Neural cell (in vitro differentiated cells): Measurements from ENCODE around the gene WWTR1. TPM values are rescaled to one million over a fixed set of nuclear protein-coding genes. Genes with fewer than 3 reads are reported as not detected.

Source experiments
- H2AFZ ChIP-seq: fragments of 200-600, 300-800 bp; sonication (generic), shearing (Covaris generic); 2 replicates; pipeline ENCODE4 v1.6.0; 2014; ENCODE audit warnings: low read depth, mild to moderate bottlenecking, antibody characterized with exemption, low read length, moderate library complexity
- H3F3A ChIP-seq: fragments of 200-600 bp; shearing (Covaris generic); 2 replicates; pipeline ENCODE4 v1.6.1; 2016; ENCODE audit warnings: mild to moderate bottlenecking, moderate library complexity, mixed read lengths, antibody characterized with exemption, low read length; ENCODE audit not compliant: insufficient read depth, poor library complexity, severe bottlenecking
- H3K27ac ChIP-seq: fragments of 200-600, 300-800 bp; sonication (generic), shearing (Covaris generic); 2 replicates; pipeline ENCODE4 v1.5.1; 2014; ENCODE audit warnings: mild to moderate bottlenecking, low read length, moderate library complexity
- H3K27me3 ChIP-seq: fragments of 300-800, 200-600 bp; sonication (generic), shearing (Covaris generic); 2 replicates; pipeline ENCODE4 v1.6.0; 2014; ENCODE audit warnings: mild to moderate bottlenecking, low read depth, low read length, moderate library complexity; ENCODE audit not compliant: insufficient read depth
- H3K36me3 ChIP-seq: fragments of 300-800, 200-600 bp; sonication (generic), shearing (Covaris generic); 2 replicates; pipeline ENCODE4 v1.5.1; 2014; ENCODE audit warnings: mild to moderate bottlenecking, antibody characterized with exemption, low read length, moderate library complexity; ENCODE audit not compliant: insufficient read depth
- H3K4me2 ChIP-seq: fragments of 300-800, 200-600 bp; sonication (generic), shearing (Covaris generic); 2 replicates; pipeline ENCODE4 v1.6.0; 2014; ENCODE audit warnings: mild to moderate bottlenecking, low read length
- H3K4me3 ChIP-seq: fragments of 300-800, 200-600 bp; sonication (generic), shearing (Covaris generic); 2 replicates; pipeline ENCODE4 v1.5.1; 2014; ENCODE audit warnings: mild to moderate bottlenecking, low read length, moderate library complexity
- H3K79me2 ChIP-seq: fragments of 200-600 bp; shearing (Covaris generic); replicated peaks from 2 replicates; pipeline ENCODE4 v1.6.0; 2014; ENCODE audit warnings: mild to moderate bottlenecking, low read length, moderate library complexity; ENCODE audit not compliant: insufficient read depth
- H3K9ac ChIP-seq: fragments of 300-800, 200-600 bp; sonication (generic), shearing (Covaris generic); 2 replicates; pipeline ENCODE4 v1.6.1; 2016; ENCODE audit warnings: mild to moderate bottlenecking, low read length, mixed read lengths
- H3K9me2 ChIP-seq: fragments of 200-600 bp; shearing (Covaris generic); 2 replicates; pipeline ENCODE4 v1.6.1; 2016; ENCODE audit warnings: mild to moderate bottlenecking, low read length, mixed read lengths; ENCODE audit not compliant: insufficient read depth
- H3K9me3 ChIP-seq: fragments of 200-600, 300-800 bp; sonication (generic), shearing (Covaris generic); 2 replicates; pipeline ENCODE4 v1.6.1; 2016; ENCODE audit warnings: mild to moderate bottlenecking, mixed run types, low read length, moderate library complexity, mixed read lengths
- H4K20me1 ChIP-seq: fragments of 200-600 bp; shearing (Covaris generic); 2 replicates; pipeline ENCODE4 v1.6.1; 2016; ENCODE audit warnings: mild to moderate bottlenecking, mixed run types; ENCODE audit not compliant: insufficient read depth
- CTCF ChIP-seq: fragments of 450-650 bp; IDR thresholded peaks from 2 replicates; pipeline ENCODE4 v1.5.1; 2014; ENCODE audit warnings: antibody characterized with exemption, mild to moderate bottlenecking, moderate library complexity; ENCODE audit not compliant: poor library complexity, severe bottlenecking
- EP300 ChIP-seq: fragments of 450-650 bp; conservative IDR thresholded peaks from 2 replicates; pipeline ENCODE4 v1.6.1; 2014; ENCODE audit warnings: antibody characterized with exemption, mild to moderate bottlenecking, moderate library complexity; ENCODE audit not compliant: poor library complexity, severe bottlenecking
- EZH2 ChIP-seq: fragments of 200-600, 300-800 bp; shearing (Covaris generic), sonication (generic); IDR thresholded peaks from 2 replicates; pipeline ENCODE4 v1.6.1; 2014; ENCODE audit warnings: antibody characterized with exemption, low read length, borderline replicate concordance, mild to moderate bottlenecking; ENCODE audit not compliant: insufficient read depth, poor library complexity, severe bottlenecking
- MXI1 ChIP-seq: fragments of 450-650 bp; conservative IDR thresholded peaks from 2 replicates; pipeline ENCODE4 v1.6.1; 2014; ENCODE audit warnings: antibody characterized with exemption, mild to moderate bottlenecking; ENCODE audit not compliant: poor library complexity, severe bottlenecking
- POLR2AphosphoS5 ChIP-seq: IDR thresholded peaks from 2 replicates; pipeline ENCODE4 v1.6.1; 2012
- RAD21 ChIP-seq: fragments of 450-650 bp; conservative IDR thresholded peaks from 2 replicates; pipeline ENCODE4 v1.6.1; 2014; ENCODE audit warnings: antibody characterized with exemption, mild to moderate bottlenecking, moderate library complexity
- REST ChIP-seq: IDR thresholded peaks from 2 replicates; pipeline ENCODE4 v1.6.1; 2012; ENCODE audit warnings: borderline replicate concordance
- SMC3 ChIP-seq: fragments of 450-650 bp; conservative IDR thresholded peaks from 2 replicates; pipeline ENCODE4 v1.6.1; 2014; ENCODE audit warnings: antibody characterized with exemption, mild to moderate bottlenecking, moderate library complexity; ENCODE audit not compliant: poor library complexity
- TAF1 ChIP-seq: IDR thresholded peaks from 2 replicates; pipeline ENCODE4 v1.6.1; 2012; ENCODE audit warnings: low read depth
- polyA plus RNA-seq: library from polyadenylated mRNA; depleted of rRNA; stranded (reverse); fragments of >200 nt; gene quantifications from 2 replicates; pipeline ENCODE4 v1.2.3, GENCODE V29; 2014

The WWTR1 gene
- polyA plus RNA-seq, 1 donor from 2014 or later: 0.97 TPM

GRCh38 chr3:149516920-149517319, 140.9 kb downstream of the WWTR1 start:
- Histone ChIP-seq H4K20me1 (no peaks in the 10 kb centered on the region), H3K36me3 (no peaks in the 10 kb centered on the region), H3K27ac (no peak overlapping the region), H3F3A (no peaks in the 10 kb centered on the region), H3K9me3 (no peaks in the 10 kb centered on the region), H3K9ac (no peak overlapping the region), H3K27me3 (no peaks in the 10 kb centered on the region), H3K79me2 (no peaks in the 10 kb centered on the region), H2AFZ (no peak overlapping the region), H3K9me2 (no peaks in the 10 kb centered on the region), H3K4me3 (no peak overlapping the region), H3K4me2 (no peak overlapping the region)
- TF ChIP-seq EZH2: no peak
- no peak for TF ChIP-seq MXI1
- TF ChIP-seq CTCF: no peak
- no peak for TF ChIP-seq REST
- TF ChIP-seq POLR2AphosphoS5: no peak
- TF ChIP-seq EP300: no peak
- no peak for TF ChIP-seq RAD21
- TF ChIP-seq SMC3: no peak
- TF ChIP-seq TAF1: no peak

GRCh38 chr3:149515249-149515648, 142.6 kb downstream of the WWTR1 start:
- no peak overlapping the region for H3K9ac ChIP-seq
- no peaks in the 10 kb centered on the region for H3K36me3 ChIP-seq
- no peaks in the 10 kb centered on the region for H3K27me3 ChIP-seq
- H3K9me2 ChIP-seq: no peaks in the 10 kb centered on the region
- no peak overlapping the region for H3K4me2 ChIP-seq
- no peak overlapping the region for H3K4me3 ChIP-seq
- H3K79me2 ChIP-seq: no peaks in the 10 kb centered on the region
- H2AFZ ChIP-seq: no peak overlapping the region
- H3K27ac ChIP-seq: no peak overlapping the region
- TF ChIP-seq RAD21: no peak
- no peak for TF ChIP-seq MXI1
- no peak for TF ChIP-seq POLR2AphosphoS5
- no peak for TF ChIP-seq CTCF
- no peak for TF ChIP-seq EP300
- no peaks in the 10 kb centered on the region for H3F3A ChIP-seq
- no peaks in the 10 kb centered on the region for H3K9me3 ChIP-seq
- no peaks in the 10 kb centered on the region for H4K20me1 ChIP-seq
